Measurements from ENCODE around the gene MED12L.

MED12L gene

DNA sequence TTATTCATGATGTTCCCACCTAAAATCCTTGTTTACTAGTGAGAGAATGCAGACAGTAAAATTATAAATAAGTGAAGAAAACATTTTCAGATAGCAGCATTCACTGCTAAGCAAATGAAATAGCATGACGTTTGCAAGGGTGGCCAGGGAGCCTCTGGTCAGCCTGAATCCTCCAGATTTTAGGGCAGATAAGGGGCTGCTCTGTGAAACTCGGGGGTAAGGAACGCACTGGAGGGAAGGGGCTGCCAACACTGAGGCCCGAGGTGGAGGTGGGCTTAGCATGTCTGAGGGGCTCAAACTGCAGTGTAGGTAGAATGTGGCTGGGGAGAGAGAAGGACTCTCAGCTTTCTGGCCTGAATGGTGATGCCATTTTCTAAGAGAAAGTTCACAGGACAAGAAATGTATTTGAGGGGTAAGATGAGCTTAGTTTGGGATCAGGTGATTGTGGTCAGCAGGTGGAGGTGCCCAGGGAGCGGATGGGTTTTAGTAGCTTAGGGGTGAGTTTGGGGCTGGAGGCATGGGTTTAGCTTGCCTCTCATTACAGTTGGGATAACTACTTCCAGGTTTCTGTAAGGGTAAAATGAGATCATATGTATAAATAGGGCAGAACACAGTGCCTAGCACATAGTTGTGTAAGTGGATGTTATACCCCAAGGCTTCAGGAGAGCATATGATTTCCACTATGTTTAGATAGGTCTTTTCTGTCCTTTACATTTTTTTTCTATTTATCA lies 97.0 kb downstream of the MED12L start:
- no peak overlapping the region for H3K4me3 ChIP-seq (ENCODE audit: low read depth, low read length)
- TF ChIP-seq, protein P1, sequence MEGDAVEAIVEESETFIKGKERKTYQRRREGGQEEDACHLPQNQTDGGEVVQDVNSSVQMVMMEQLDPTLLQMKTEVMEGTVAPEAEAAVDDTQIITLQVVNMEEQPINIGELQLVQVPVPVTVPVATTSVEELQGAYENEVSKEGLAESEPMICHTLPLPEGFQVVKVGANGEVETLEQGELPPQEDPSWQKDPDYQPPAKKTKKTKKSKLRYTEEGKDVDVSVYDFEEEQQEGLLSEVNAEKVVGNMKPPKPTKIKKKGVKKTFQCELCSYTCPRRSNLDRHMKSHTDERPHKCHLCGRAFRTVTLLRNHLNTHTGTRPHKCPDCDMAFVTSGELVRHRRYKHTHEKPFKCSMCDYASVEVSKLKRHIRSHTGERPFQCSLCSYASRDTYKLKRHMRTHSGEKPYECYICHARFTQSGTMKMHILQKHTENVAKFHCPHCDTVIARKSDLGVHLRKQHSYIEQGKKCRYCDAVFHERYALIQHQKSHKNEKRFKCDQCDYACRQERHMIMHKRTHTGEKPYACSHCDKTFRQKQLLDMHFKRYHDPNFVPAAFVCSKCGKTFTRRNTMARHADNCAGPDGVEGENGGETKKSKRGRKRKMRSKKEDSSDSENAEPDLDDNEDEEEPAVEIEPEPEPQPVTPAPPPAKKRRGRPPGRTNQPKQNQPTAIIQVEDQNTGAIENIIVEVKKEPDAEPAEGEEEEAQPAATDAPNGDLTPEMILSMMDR (IDR thresholded peaks at IDR 0.05; ENCODE audit: low read depth, low read length): no peak

DNA sequence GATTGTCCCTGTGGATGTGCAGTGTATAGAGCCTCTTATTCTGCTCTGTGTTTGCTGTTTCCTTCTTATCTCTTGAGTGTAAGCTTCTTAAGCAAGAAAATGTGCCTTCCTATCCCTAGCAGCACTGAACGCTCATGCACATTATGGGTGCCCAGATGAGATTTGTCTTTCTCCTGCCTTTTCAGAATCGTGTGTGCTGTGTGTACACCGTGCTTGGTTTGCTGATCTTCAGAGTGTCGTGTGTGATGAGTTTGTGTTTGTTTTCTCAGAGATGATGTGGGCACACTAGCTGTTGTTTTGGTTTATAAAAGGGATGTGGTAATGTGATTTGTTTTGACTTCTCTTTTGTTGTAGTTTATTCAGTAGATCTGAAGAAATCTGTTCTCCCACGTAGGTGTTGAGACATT lies 97.8 kb downstream of the MED12L start:
- TF ChIP-seq, protein P1 (IDR thresholded peaks at IDR 0.05; ENCODE audit: low read depth, low read length): no peak
- no peak overlapping the region for H3K4me3 ChIP-seq (ENCODE audit: low read depth, low read length)

DNA sequence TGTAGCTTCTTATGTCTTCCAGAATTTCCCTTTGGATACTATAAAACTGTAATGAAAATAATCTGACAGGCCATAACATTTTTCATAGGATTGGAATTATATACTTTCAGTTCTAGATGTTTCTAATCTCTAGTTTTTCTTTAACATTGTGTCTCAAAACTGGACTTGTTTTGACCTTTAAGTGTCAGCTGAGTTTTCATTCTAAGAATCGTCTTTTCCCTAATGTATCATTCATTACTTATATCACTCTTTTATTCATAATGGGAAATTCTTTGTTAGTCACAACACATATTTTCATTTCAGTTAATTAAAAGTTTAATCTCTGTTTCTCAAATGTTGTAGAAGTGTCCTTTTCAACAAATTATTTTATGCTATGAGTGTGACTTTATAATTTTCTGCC lies 105.6 kb downstream of the MED12L start:
- no peak overlapping the region for H3K4me3 ChIP-seq (ENCODE audit: low read depth, low read length)
- TF ChIP-seq, protein P1 (IDR thresholded peaks at IDR 0.05; ENCODE audit: low read depth, low read length): no peak

DNA sequence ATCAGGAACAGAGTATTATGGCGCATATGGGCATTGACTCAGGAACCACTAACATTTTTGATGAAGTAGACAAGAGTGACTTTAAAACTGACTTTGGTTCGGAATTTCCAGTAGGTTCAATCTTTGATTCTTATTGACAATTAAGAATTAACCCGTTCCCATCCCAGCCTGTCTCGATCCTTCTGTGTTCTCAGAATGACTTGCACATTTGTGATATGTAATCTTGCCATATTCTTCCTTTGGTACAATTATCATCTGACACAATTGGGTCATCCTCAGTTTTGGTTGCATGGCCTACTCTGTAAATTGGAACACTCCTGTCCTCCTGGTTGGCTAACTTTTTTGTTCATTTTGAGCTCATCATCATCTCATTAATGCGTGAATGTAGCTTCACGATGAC lies 107.1 kb downstream of the MED12L start:
- TF ChIP-seq, protein P1 (IDR thresholded peaks at IDR 0.05; ENCODE audit: low read depth, low read length): no peak
- H3K4me3 ChIP-seq (ENCODE audit: low read depth, low read length): no peak overlapping the region

DNA sequence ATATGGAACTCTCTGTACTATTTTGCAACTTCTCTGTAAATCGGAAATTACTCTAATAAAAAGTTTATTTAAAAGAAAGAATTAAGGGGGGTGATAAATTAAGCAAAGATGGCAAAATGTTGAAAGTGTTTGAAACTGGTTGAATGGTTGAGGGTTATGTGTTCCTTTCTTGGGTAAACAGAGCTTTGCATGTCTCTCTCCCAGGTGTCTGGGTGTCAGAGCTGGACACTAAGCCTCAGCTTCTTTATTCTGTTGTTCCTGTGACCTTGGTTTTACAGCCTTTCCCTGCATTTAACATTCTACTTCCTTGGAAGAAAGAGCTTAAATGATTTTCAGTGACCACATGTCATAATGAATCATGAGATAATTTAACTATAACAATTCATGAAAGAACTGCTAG lies 110.4 kb downstream of the MED12L start:
- no peak overlapping the region for H3K4me3 ChIP-seq (ENCODE audit: low read depth, low read length)
- TF ChIP-seq, protein P1 (IDR thresholded peaks at IDR 0.05; ENCODE audit: low read depth, low read length): no peak

DNA sequence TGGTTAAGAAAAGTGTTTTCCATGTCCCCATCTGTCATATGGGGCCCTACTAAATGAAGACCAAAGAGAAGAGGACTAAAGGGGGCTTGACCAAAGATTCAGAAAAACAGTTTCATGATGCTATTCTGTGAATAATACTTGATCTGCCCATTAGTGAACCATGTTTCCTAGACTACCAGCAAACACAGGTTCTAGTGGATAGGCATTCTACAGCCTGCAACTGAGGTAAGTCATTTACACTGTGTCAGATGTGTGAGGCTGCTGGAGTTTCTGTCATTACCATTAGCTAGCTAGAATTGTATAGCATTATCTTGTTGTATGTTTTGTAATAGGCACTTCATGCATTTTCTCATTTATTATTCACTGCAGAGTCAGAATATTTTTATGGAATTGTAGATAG lies 111.0 kb downstream of the MED12L start:
- no peak overlapping the region for H3K4me3 ChIP-seq (ENCODE audit: low read depth, low read length)
- TF ChIP-seq, protein P1 (IDR thresholded peaks at IDR 0.05; ENCODE audit: low read depth, low read length): no peak

DNA sequence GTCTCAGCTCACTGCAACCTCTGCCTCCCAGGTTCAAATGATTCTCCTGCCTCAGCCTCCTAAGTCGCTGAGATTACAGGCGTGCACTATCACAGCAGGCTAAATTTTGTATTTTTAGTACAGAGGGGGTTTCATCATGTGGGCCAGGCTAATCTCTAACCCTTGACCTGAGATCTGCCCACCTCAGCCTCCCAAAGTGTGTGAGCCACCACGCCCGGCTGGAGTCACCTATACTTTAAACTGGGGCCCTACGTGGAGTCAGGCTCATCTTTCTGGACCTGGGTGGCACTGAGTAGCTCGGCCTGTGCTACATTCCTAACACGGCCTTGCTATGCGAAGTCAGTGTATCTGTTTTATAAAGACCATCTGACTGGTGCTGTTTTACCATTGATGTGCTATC lies 111.8 kb downstream of the MED12L start:
- no peak overlapping the region for H3K4me3 ChIP-seq (ENCODE audit: low read depth, low read length)
- TF ChIP-seq, protein P1 (IDR thresholded peaks at IDR 0.05; ENCODE audit: low read depth, low read length): no peak
